Endothelial cell of umbilical vein (primary cell): ENCODE data around the gene CD58. TPM values are rescaled to one million over a fixed set of nuclear protein-coding genes. Genes with fewer than 3 reads are reported as not detected.

Source experiments
- BruUV-seq: library from RNA; stranded (reverse); fragments of 400-500 nt; replicated peaks from 2 replicates; lab custom pipeline; 2021; lab: Mats Ljungman, UMichigan
- CTCF ChIA-PET: fragments of 300-600, 350-600 bp; sonication (Branson Sonifier 250); formaldehyde crosslinking; loops from one replicate; lab custom pipeline; 2021; ENCODE audit warnings: antibody characterized with exemption, inconsistent platforms; lab: Charles Lee
- POLR2A ChIA-PET: fragments of 300-600, 350-600 bp; sonication (Branson Sonifier 250); formaldehyde crosslinking; loops from one replicate; lab custom pipeline; 2021; ENCODE audit warnings: antibody characterized with exemption, inconsistent platforms; lab: Charles Lee
- DNase-seq: peaks from one replicate; pipeline ENCODE4 v3.0.0-alpha.2; 2011; ENCODE audit warnings: low read depth, low spot score
- FAIRE-seq: peaks from 2 replicates; lab custom pipeline; 2011; peaks lifted over from hg19 to GRCh38; lab: Jason Lieb, UNC
- H2AFZ ChIP-seq: 2 replicates; pipeline ENCODE4 v1.6.0; 2012; ENCODE audit warnings: low read depth, low read length, control low read depth, inconsistent platforms
- H3K27ac ChIP-seq: 2 replicates; pipeline ENCODE4 v1.5.1; 2011; ENCODE audit warnings: low read depth, mild to moderate bottlenecking, control low read depth, low read length, moderate library complexity; ENCODE audit not compliant: insufficient read depth
- H3K27me3 ChIP-seq, 2 experiments: 2 replicates each; pipeline versions ENCODE4 v1.6.0 to v1.6.1; 2011; ENCODE audit warnings: low read length in 2 of 2, mixed read lengths in 1 of 2; ENCODE audit not compliant: control insufficient read depth in 2 of 2, insufficient read depth in 2 of 2
- H3K36me3 ChIP-seq, 2 experiments: 2 replicates in 1 of 2; 3 replicates in 1 of 2; pipeline ENCODE4 v1.5.1; 2011; ENCODE audit warnings: low read length in 2 of 2, mild to moderate bottlenecking in 1 of 2, moderate library complexity in 1 of 2; ENCODE audit not compliant: control insufficient read depth in 2 of 2, insufficient read depth in 2 of 2; ENCODE audit errors: extremely low read depth in 1 of 2
- H3K4me1 ChIP-seq: 3 replicates; pipeline ENCODE4 v1.5.1; 2011; ENCODE audit warnings: mild to moderate bottlenecking, low read length; ENCODE audit not compliant: control insufficient read depth, insufficient read depth; ENCODE audit errors: extremely low read depth
- H3K4me2 ChIP-seq: 2 replicates; pipeline ENCODE4 v1.6.1; 2011; ENCODE audit warnings: low read length, control low read depth, mixed read lengths; ENCODE audit not compliant: insufficient read depth
- H3K4me3 ChIP-seq, 3 experiments: fragments of 200-600 bp in 1 of 3; sonication (generic), shearing (Covaris generic) in 1 of 3; replicated peaks in 1 of 3; 2 replicates each; pipeline ENCODE4 v1.5.1; 2011 to 2016; ENCODE audit warnings: control low read depth in 3 of 3, low read length in 3 of 3, mild to moderate bottlenecking in 2 of 3, inconsistent platforms in 1 of 3, low read depth in 1 of 3, moderate library complexity in 1 of 3; ENCODE audit not compliant: insufficient read depth in 1 of 3
- H3K79me2 ChIP-seq: 2 replicates; pipeline ENCODE4 v1.6.0; 2012; ENCODE audit warnings: low read length, inconsistent platforms; ENCODE audit not compliant: control insufficient read depth, insufficient read depth
- H3K9ac ChIP-seq: replicated peaks from 2 replicates; pipeline ENCODE3; 2011; ENCODE audit warnings: low read length, control low read depth; ENCODE audit not compliant: insufficient read depth; ENCODE audit errors: extremely low read depth
- H3K9me1 ChIP-seq: replicated peaks from 3 replicates; pipeline ENCODE4 v1.6.0; 2011; ENCODE audit warnings: mild to moderate bottlenecking, low read length; ENCODE audit not compliant: control insufficient read depth, insufficient read depth; ENCODE audit errors: extremely low read depth
- H3K9me3 ChIP-seq: replicated peaks from 2 replicates; pipeline ENCODE4 v1.5.1; 2012; ENCODE audit warnings: low read length, inconsistent platforms; ENCODE audit not compliant: control insufficient read depth, insufficient read depth
- H4K20me1 ChIP-seq: replicated peaks from 2 replicates; pipeline ENCODE3; 2011; ENCODE audit warnings: mild to moderate bottlenecking, low read length; ENCODE audit not compliant: control insufficient read depth, insufficient read depth; ENCODE audit errors: extremely low read depth
- EZH2 ChIP-seq: IDR thresholded peaks from 2 replicates; pipeline ENCODE4 v1.6.1; 2012; ENCODE audit warnings: borderline replicate concordance, low read depth, mild to moderate bottlenecking, moderate library complexity, low read length, inconsistent platforms; ENCODE audit not compliant: severe bottlenecking
- FOS ChIP-seq: IDR thresholded peaks from 2 replicates; pipeline ENCODE4 v1.6.1; 2011; ENCODE audit warnings: mild to moderate bottlenecking, low read length, moderate library complexity, borderline replicate concordance; ENCODE audit not compliant: insufficient read depth
- GATA2 ChIP-seq: IDR thresholded peaks from 2 replicates; pipeline ENCODE4 v1.7.0; 2011; ENCODE audit warnings: low read depth, mild to moderate bottlenecking, moderate library complexity, mixed read lengths, low read length; ENCODE audit not compliant: insufficient read length, insufficient read depth
- JUN ChIP-seq: IDR thresholded peaks from 2 replicates; pipeline ENCODE4 v1.6.1; 2011; ENCODE audit warnings: borderline replicate concordance, low read depth; ENCODE audit not compliant: insufficient read length, insufficient read depth
- MAX ChIP-seq: IDR thresholded peaks from 2 replicates; pipeline ENCODE4 v1.6.1; 2011; ENCODE audit not compliant: insufficient read depth, insufficient read length
- MYC ChIP-seq: IDR thresholded peaks from one replicate; pipeline ENCODE4 v1.6.1; 2011; ENCODE audit warnings: mild to moderate bottlenecking, low read depth, low read length
- POLR2A ChIP-seq: IDR thresholded peaks from 2 replicates; pipeline ENCODE4 v1.6.1; 2012; ENCODE audit warnings: low read depth, mild to moderate bottlenecking, control low read depth, low read length
- POLR2AphosphoS5 ChIP-seq: IDR thresholded peaks from 2 replicates; pipeline ENCODE4 v1.6.1; 2012; ENCODE audit warnings: low read depth, mild to moderate bottlenecking, control low read depth, low read length, moderate library complexity; ENCODE audit not compliant: insufficient read depth
- dilution Hi-C: fragments of 300-500 bp; cut with MboI; formaldehyde crosslinking; loops from one replicate; pipeline ENCODE4 v1.15.0; 2019; ENCODE audit warnings: low sequenced_read_pairs; ENCODE audit not compliant: extremely low pct_ligation_motif_present
- intact Hi-C: fragments of 100-400 bp; cut with micrococcal nuclease; formaldehyde crosslinking; loops from one replicate; pipeline ENCODE4 v1.10.0; 2022
- polyA plus RNA-seq, 4 experiments: library from polyadenylated mRNA; depleted of rRNA in 3 of 4; stranded (reverse) in 3 of 4; unstranded in 1 of 4; fragments of >200 nt; gene quantifications; 2 replicates each; pipeline versions ENCODE4 v1.2.1 to v1.2.3, GENCODE V29; 2011 to 2012; ENCODE audit warnings: missing spikeins in 1 of 4
- total RNA-seq: library from RNA; stranded (reverse); gene quantifications from 2 replicates; pipeline ENCODE4 v1.2.3, GENCODE V29; 2021
- TF ChIP-seq, protein P1 (sequence below), 2 donors: IDR thresholded peaks; 1 replicate in 1 of 2; 2 replicates in 1 of 2; pipeline ENCODE4 v1.5.1; 2011; ENCODE audit warnings: low read length in 2 of 2, mild to moderate bottlenecking in 2 of 2, moderate library complexity in 2 of 2, control low read depth in 1 of 2, inconsistent platforms in 1 of 2, low read depth in 1 of 2; ENCODE audit not compliant: insufficient read depth in 1 of 2; ENCODE audit errors: extremely low read depth in 1 of 2

Gene CD58
- total and polyA plus RNA-seq, 2 donors (not counting 3 experiments of a cell fraction or from before 2014, with no cell fraction given), result 9.8 to 12.7 TPM

- H2AFZ ChIP-seq, result no peak overlapping the region
- TF ChIP-seq POLR2A (no peak), MYC (no peak), GATA2 (no peak), EZH2 (no peak), MAX (no peak), FOS (no peak), POLR2AphosphoS5 (no peak), JUN (no peak)
- TF ChIP-seq, protein P1, sequence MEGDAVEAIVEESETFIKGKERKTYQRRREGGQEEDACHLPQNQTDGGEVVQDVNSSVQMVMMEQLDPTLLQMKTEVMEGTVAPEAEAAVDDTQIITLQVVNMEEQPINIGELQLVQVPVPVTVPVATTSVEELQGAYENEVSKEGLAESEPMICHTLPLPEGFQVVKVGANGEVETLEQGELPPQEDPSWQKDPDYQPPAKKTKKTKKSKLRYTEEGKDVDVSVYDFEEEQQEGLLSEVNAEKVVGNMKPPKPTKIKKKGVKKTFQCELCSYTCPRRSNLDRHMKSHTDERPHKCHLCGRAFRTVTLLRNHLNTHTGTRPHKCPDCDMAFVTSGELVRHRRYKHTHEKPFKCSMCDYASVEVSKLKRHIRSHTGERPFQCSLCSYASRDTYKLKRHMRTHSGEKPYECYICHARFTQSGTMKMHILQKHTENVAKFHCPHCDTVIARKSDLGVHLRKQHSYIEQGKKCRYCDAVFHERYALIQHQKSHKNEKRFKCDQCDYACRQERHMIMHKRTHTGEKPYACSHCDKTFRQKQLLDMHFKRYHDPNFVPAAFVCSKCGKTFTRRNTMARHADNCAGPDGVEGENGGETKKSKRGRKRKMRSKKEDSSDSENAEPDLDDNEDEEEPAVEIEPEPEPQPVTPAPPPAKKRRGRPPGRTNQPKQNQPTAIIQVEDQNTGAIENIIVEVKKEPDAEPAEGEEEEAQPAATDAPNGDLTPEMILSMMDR (IDR thresholded peaks at IDR 0.05; ENCODE audit: extremely low read depth in 1 of 2, insufficient read depth in 1 of 2, low read depth in 1 of 2, low read length in 2 of 2), result no peak
- H3K79me2 ChIP-seq, result no peaks in the 10 kb centered on the region
- no TSS peak for BruUV-seq
- POLR2A ChIA-PET, result no interaction called here
- no peaks in the 10 kb centered on the region for H3K9me1 ChIP-seq
- H4K20me1 ChIP-seq, result no peaks in the 10 kb centered on the region
- H3K4me3 ChIP-seq, result no peak overlapping the region
- no peaks in the 10 kb centered on the region for H3K9me3 ChIP-seq
- no peaks in the 10 kb centered on the region for H3K36me3 ChIP-seq
- intact Hi-C loops, result loop anchor here (5.0 to 10.0 kb wide), 6 partner anchors 136 to 549 kb away; partner anchors contain the start of genes ATP1A1 and TRIM45
- H3K4me2 ChIP-seq, result no peak overlapping the region
- FAIRE-seq (no peak), DNase-seq (no peak)
- peaks cover 9% of the 10 kb centered on the region for H3K4me1 ChIP-seq
- H3K27me3 ChIP-seq, result peaks cover 8 to 12% of the 10 kb centered on the region in 2 experiments
- no peak overlapping the region for H3K27ac ChIP-seq
- no peak overlapping the region for H3K9ac ChIP-seq
- CTCF ChIA-PET, result interaction anchor here (1.0 to 5.1 kb wide), 2 partner anchors 23 to 434 kb away, joined by 3 to 155 read pairs; no protein-coding TSS in a partner anchor
- dilution Hi-C loops, result no loop called here
Measured at GRCh38 chr1:116572771-116573430, 2.1 kb upstream of the CD58 start.
